Measurements from ENCODE around the gene ATP5F1D. TPM values are rescaled to one million over a fixed set of nuclear protein-coding genes. Genes with fewer than 3 reads are reported as not detected.

ATP5F1D gene
- total and polyA plus RNA-seq, 2 donors, result 47.6 to 150 TPM

DNA sequence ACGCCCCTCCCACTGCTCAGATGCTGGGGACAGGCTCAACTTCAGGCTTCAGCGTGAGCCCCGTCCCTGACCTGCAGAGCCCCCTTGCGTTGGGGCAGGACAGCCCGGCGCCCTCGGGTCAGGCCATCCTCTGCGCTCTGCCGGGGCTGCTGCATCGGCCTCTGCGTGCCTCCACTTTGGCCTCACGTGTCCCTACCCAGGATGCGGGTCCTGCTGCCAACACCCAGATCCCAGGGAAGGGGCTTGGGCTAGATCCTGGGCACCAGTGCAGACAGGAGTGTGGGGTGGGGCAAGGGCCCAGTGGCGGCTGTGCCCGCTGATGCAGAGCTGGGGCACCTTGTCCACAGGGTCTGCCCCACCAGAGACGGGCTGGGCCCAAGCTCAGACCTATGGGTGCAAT is 16.7 kb upstream of the ATP5F1D start:
- no peak for DNase-seq (ENCODE audit: low read depth in 6 of 9, low spot score in 9 of 9)
- no peaks in the 10 kb centered on the region for H3K27me3 ChIP-seq (ENCODE audit: control insufficient read depth in 2 of 2, insufficient read depth in 1 of 2, low read length in 1 of 2)
- H3K36me3 ChIP-seq (ENCODE audit: control insufficient read depth in 2 of 2, insufficient read depth in 2 of 2, low read length in 1 of 2), result peaks cover 62 to 87% of the 10 kb centered on the region in 2 donors
- H3K9me3 ChIP-seq (ENCODE audit: control insufficient read depth in 2 of 2, insufficient read depth in 1 of 2, low read length in 1 of 2), result no peaks in the 10 kb centered on the region
- WGBS, result 93% methylated on average over 16 of the region's 16 CpGs
- no peak overlapping the region for H3K27ac ChIP-seq (ENCODE audit: low read depth in 1 of 2, low read length in 1 of 2)
- no peaks in the 10 kb centered on the region for H3K4me1 ChIP-seq (ENCODE audit: control insufficient read depth in 2 of 2, insufficient read depth in 2 of 2, low read length in 2 of 2)
- no peak overlapping the region for H3K4me3 ChIP-seq (ENCODE audit: low read length in 2 of 2)

DNA sequence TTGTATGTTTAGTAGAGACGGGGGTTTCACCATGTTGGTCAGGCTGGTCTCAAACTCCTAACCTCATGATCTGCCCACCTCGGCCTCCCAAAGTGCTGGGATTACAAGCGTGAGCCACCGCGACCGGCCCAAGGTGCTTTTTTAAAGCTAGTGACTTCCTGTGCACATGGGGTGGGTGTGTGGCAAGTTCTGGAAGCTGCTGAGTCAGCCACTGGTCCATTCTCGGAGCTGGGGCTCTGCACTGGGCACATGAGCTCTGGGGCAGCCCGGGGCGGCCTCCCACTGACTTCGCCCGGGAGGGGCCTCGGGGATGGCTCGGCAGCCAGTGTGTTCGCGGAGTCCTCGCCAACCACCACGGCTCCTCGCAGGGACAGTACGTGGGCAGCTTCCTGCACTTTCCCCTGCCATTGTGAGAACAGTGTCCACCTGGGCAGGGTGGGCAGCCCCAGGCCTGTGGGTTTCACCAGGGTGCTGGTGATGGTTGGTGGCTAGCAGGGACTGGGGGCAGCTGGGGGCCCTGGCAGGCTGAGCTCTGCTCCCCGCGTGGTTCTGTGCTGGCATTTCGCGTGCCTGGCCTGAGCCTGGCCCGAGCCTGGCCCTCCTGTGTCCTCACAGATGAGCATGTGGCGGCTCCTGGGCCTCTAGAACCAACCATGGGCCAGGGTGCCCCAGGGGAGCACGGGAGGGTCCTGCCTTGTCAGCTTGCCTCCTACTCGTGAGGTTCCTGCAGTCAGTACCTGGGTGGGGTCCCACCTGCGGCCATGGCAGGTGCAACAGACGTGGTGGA is 15.9 kb upstream of the ATP5F1D start:
- Histone ChIP-seq H3K36me3 (ENCODE audit: control insufficient read depth in 2 of 2, insufficient read depth in 2 of 2, low read length in 1 of 2) (peaks cover 54 to 79% of the 10 kb centered on the region in 2 donors), H3K27ac (ENCODE audit: low read depth in 1 of 2, low read length in 1 of 2) (no peak overlapping the region), H3K9me3 (ENCODE audit: control insufficient read depth in 2 of 2, insufficient read depth in 1 of 2, low read length in 1 of 2) (no peaks in the 10 kb centered on the region), H3K4me1 (ENCODE audit: control insufficient read depth in 2 of 2, insufficient read depth in 2 of 2, low read length in 2 of 2) (no peaks in the 10 kb centered on the region), H3K27me3 (ENCODE audit: control insufficient read depth in 2 of 2, insufficient read depth in 1 of 2, low read length in 1 of 2) (no peaks in the 10 kb centered on the region), H3K4me3 (ENCODE audit: low read length in 2 of 2) (no peak overlapping the region)
- 98% methylated on average over 29 of the region's 29 CpGs for WGBS
- no peak for DNase-seq (ENCODE audit: low read depth in 6 of 9, low spot score in 9 of 9)

DNA sequence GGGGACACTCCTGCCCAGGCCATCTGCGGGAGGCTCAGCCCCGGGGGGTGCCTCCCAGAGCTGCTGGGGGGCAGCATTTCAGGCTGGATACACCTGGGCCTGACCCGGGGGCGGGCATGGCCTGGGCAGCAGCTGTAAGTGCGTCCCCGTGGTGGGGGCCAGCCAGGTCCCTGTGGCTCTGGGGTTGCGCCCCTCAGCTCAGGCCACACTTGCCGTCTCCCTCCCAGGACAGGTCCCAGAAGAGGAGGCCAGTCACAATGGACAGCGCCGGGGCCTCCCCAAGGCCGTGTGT is 15.4 kb upstream of the ATP5F1D start:
- H3K9me3 ChIP-seq (ENCODE audit: control insufficient read depth in 2 of 2, insufficient read depth in 1 of 2, low read length in 1 of 2), result no peaks in the 10 kb centered on the region
- WGBS, result over 99% methylated on average over 11 of the region's 11 CpGs
- H3K27me3 ChIP-seq (ENCODE audit: control insufficient read depth in 2 of 2, insufficient read depth in 1 of 2, low read length in 1 of 2), result peaks cover 0 to 2% of the 10 kb centered on the region in 2 donors
- H3K36me3 ChIP-seq (ENCODE audit: control insufficient read depth in 2 of 2, insufficient read depth in 2 of 2, low read length in 1 of 2), result peaks cover 48 to 73% of the 10 kb centered on the region in 2 donors
- H3K4me1 ChIP-seq (ENCODE audit: control insufficient read depth in 2 of 2, insufficient read depth in 2 of 2, low read length in 2 of 2), result no peaks in the 10 kb centered on the region
- no peak overlapping the region for H3K4me3 ChIP-seq (ENCODE audit: low read length in 2 of 2)
- no peak overlapping the region for H3K27ac ChIP-seq (ENCODE audit: low read depth in 1 of 2, low read length in 1 of 2)
- no peak for DNase-seq (ENCODE audit: low read depth in 6 of 9, low spot score in 9 of 9)

DNA sequence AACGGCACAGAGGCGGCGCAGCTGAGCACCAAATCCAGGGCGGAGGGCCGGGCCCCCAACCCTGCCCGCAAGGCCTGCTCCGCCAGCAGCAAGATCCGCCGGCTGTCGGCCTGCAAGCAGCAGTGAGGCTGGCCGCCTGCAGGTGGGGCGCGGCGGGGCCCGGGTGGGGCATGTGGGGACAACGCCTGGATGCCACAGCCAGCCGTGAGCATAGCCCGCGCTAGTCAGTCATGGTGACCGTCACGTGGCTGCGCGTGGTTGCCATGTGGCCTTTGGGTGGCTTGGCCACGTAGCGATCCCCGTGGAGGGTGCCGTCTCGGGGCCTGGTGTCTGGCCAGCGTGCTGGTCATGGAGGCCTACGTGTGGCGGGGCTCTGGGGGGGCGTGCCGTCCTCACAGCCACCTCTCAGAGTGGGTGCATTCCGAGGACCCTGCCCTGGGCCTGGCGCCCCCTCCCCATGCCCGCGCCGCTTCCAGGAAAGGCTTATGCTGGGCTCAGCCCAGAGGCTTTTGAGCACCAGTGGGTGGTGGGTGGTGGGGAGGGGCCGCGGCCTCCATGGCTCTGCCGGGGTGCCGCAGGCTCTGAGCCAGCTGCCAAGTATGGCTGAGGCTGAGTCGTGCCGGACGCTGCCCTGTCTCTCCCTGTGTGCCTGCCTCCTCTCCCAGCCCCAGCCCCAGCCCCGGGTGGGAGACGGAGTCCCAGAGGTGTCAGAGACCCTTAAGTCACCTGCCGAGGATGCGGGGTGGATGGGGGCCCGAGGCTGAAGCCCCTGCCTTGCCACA is 14.8 kb upstream of the ATP5F1D start:
- WGBS, result 98% methylated on average over 50 of the region's 50 CpGs
- Histone ChIP-seq H3K36me3 (ENCODE audit: control insufficient read depth in 2 of 2, insufficient read depth in 2 of 2, low read length in 1 of 2) (peaks cover 43 to 68% of the 10 kb centered on the region in 2 donors), H3K27me3 (ENCODE audit: control insufficient read depth in 2 of 2, insufficient read depth in 1 of 2, low read length in 1 of 2) (peaks cover 0 to 2% of the 10 kb centered on the region in 2 donors), H3K27ac (ENCODE audit: low read depth in 1 of 2, low read length in 1 of 2) (no peak overlapping the region), H3K4me1 (ENCODE audit: control insufficient read depth in 2 of 2, insufficient read depth in 2 of 2, low read length in 2 of 2) (no peaks in the 10 kb centered on the region), H3K9me3 (ENCODE audit: control insufficient read depth in 2 of 2, insufficient read depth in 1 of 2, low read length in 1 of 2) (no peaks in the 10 kb centered on the region), H3K4me3 (ENCODE audit: low read length in 2 of 2) (no peak overlapping the region)
- DNase-seq (ENCODE audit: low read depth in 6 of 9, low spot score in 9 of 9), result no peak

DNA sequence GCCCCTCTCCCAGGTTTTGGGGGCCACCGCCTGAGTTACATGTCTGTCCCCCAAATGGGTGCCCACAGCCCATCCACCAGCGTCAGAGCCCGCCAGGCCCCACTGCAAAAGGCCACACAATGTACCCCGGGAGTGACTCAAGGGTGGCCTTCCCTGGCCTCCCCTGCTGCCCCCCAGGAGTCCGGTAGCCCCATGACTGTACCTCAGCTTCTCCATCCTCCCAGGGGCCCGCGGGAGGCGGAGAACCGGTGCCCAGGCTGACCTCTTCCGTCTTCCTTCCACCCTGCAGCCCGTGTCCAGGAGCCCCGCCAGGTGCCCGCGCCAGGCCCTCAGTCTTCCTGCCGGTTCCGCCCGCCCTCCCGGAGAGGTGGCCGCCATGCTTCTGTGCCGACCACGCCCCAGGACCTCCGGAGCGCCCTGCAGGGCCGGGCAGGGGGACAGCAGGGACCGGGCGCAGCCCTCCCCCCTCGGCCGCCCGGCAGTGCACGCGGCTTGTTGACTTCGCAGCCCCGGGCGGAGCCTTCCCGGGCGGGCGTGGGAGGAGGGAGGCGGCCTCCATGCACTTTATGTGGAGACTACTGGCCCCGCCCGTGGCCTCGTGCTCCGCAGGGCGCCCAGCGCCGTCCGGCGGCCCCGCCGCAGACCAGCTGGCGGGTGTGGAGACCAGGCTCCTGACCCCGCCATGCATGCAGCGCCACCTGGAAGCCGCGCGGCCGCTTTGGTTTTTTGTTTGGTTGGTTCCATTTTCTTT is 14.1 kb upstream of the ATP5F1D start:
- Histone ChIP-seq H3K27ac (ENCODE audit: low read depth in 1 of 2, low read length in 1 of 2) (no peak overlapping the region), H3K4me1 (ENCODE audit: control insufficient read depth in 2 of 2, insufficient read depth in 2 of 2, low read length in 2 of 2) (no peaks in the 10 kb centered on the region), H3K4me3 (ENCODE audit: low read length in 2 of 2) (no peak overlapping the region), H3K27me3 (ENCODE audit: control insufficient read depth in 2 of 2, insufficient read depth in 1 of 2, low read length in 1 of 2) (peaks cover 0 to 5% of the 10 kb centered on the region in 2 donors), H3K36me3 (ENCODE audit: control insufficient read depth in 2 of 2, insufficient read depth in 2 of 2, low read length in 1 of 2) (peaks cover 39 to 60% of the 10 kb centered on the region in 2 donors), H3K9me3 (ENCODE audit: control insufficient read depth in 2 of 2, insufficient read depth in 1 of 2, low read length in 1 of 2) (no peaks in the 10 kb centered on the region)
- no peak for DNase-seq (ENCODE audit: low read depth in 6 of 9, low spot score in 9 of 9)
- 97% methylated on average over 56 of the region's 56 CpGs for WGBS

DNA sequence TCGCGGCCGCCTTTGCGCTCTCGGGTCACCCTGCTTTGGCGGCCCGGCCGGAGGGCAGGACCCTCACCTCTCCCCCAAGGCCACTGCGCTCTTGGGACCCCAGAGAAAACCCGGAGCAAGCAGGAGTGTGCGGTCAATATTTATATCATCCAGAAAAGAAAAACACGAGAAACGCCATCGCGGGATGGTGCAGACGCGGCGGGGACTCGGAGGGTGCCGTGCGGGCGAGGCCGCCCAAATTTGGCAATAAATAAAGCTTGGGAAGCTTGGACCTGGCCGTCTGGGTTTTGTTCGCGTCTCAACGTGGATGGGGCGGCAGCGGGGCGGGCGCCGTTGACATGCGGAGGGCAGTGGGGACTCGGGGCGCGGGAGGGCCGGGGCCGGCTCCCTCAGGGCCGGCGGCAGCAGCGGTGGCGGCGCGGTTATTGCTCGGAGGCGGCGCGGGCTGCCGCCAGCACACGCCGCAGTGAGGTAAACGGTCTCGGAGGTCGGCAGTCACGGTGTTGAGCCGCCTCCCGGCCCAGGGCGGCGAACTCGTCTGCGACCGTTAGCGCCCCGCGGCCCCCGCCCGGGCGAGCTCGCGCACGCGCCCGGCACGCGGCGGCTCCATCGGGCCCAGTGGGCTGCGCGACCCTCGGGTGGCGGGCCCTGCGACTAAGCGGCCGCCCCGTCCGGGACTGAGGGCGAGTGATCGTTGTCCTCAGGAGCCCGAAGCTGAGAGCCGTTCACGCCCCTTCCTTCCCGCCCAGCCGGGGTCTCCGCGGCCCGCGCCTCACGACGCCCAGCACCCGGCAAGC is 13.2 kb upstream of the ATP5F1D start:
- WGBS, result 98% methylated on average over 100 of the region's 100 CpGs
- Histone ChIP-seq H3K4me1 (ENCODE audit: control insufficient read depth in 2 of 2, insufficient read depth in 2 of 2, low read length in 2 of 2) (no peaks in the 10 kb centered on the region), H3K4me3 (ENCODE audit: low read length in 2 of 2) (no peak overlapping the region), H3K27me3 (ENCODE audit: control insufficient read depth in 2 of 2, insufficient read depth in 1 of 2, low read length in 1 of 2) (peaks cover 0 to 9% of the 10 kb centered on the region in 2 donors), H3K27ac (ENCODE audit: low read depth in 1 of 2, low read length in 1 of 2) (no peak overlapping the region), H3K9me3 (ENCODE audit: control insufficient read depth in 2 of 2, insufficient read depth in 1 of 2, low read length in 1 of 2) (no peaks in the 10 kb centered on the region), H3K36me3 (ENCODE audit: control insufficient read depth in 2 of 2, insufficient read depth in 2 of 2, low read length in 1 of 2) (peaks cover 30 to 52% of the 10 kb centered on the region in 2 donors)
- no peak for DNase-seq (ENCODE audit: low read depth in 6 of 9, low spot score in 9 of 9)

DNA sequence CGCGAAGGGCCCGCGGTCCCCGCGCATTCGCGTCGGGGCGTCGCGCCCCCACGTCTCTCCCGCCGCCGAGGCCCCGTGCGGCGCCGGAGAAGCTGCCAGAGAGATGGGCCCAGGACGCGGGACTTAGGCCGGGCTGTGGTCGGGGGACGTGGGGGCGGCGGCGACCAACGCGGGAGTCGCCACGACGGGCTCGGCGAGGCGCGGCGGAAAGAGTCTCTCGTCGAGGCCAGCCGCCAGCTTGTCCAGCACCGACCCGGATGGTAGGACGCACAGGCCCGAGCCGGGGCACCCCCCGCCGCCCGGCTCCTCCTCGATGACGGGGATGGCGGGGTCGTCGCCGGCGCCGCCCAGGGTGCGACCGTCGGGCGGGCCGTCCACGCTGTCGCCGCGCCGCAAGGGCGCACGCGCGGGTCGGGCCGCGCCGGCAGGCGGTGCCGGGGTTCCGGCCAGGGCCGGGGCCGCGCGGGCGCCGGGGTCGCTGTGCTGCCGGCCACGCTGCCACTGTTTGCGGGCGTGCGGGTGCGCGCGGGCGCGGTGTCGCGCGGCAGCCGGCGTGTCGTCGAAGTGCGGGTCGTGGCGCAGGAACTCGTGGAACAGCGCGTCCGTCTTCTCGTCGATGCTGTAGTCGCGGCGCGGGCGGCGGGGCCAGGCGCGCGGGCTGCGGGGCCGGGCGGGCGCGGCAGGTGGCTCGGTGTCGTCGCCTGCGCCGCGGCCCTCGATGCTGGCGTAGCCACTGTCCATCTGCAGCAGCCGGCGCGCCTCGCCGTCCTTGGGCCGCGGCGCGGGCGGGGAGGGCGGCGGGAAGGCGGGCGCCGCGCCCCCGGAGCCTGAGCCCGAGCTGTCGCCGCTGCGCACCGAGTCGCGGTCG is 12.3 kb upstream of the ATP5F1D start:
- Histone ChIP-seq H3K9me3 (ENCODE audit: control insufficient read depth in 2 of 2, insufficient read depth in 1 of 2, low read length in 1 of 2) (no peaks in the 10 kb centered on the region), H3K4me3 (ENCODE audit: low read length in 2 of 2) (no peak overlapping the region), H3K27ac (ENCODE audit: low read depth in 1 of 2, low read length in 1 of 2) (no peak overlapping the region), H3K36me3 (ENCODE audit: control insufficient read depth in 2 of 2, insufficient read depth in 2 of 2, low read length in 1 of 2) (peaks cover 23 to 42% of the 10 kb centered on the region in 2 donors), H3K4me1 (ENCODE audit: control insufficient read depth in 2 of 2, insufficient read depth in 2 of 2, low read length in 2 of 2) (no peaks in the 10 kb centered on the region), H3K27me3 (ENCODE audit: control insufficient read depth in 2 of 2, insufficient read depth in 1 of 2, low read length in 1 of 2) (peaks cover 2 to 17% of the 10 kb centered on the region in 2 donors)
- WGBS, result 98% methylated on average over 158 of the region's 158 CpGs
- no peak for DNase-seq (ENCODE audit: low read depth in 6 of 9, low spot score in 9 of 9)

All from thymus (tissue), 11 donors.